HG03460 (cell line): Measurements from ENCODE around the gene MAPK8IP1.

Source experiments
- ATAC-seq: cut with Tn5 transposase; IDR thresholded peaks from one replicate; pipeline ENCODE4 v1.9.1; 2021; ENCODE audit not compliant: unreplicated experiment

The MAPK8IP1 gene

DNA sequence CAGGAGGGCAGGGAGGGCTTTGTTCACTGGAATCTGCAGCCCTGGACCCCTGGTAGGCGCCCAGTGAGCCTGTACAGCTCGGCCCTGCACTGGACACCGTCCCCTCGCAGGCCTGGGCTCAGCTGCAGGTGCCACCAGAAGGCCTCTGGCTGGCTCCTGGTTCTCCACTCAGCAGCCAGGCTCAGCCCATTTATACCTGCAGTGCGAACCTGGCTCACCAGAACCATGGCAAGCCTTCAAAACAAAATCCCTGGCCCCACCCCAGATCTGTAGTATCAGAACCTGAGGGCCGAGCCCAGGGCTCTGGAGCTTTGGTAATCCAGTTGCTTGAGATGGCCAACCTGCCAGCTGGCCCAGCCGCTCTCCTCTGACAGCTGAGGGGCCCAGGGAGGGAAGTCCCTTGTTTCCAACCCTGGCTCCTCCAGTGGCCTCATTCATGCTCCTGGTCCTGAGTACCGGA, 22.5 kb downstream of the MAPK8IP1 start:
- no peak for ATAC-seq

DNA sequence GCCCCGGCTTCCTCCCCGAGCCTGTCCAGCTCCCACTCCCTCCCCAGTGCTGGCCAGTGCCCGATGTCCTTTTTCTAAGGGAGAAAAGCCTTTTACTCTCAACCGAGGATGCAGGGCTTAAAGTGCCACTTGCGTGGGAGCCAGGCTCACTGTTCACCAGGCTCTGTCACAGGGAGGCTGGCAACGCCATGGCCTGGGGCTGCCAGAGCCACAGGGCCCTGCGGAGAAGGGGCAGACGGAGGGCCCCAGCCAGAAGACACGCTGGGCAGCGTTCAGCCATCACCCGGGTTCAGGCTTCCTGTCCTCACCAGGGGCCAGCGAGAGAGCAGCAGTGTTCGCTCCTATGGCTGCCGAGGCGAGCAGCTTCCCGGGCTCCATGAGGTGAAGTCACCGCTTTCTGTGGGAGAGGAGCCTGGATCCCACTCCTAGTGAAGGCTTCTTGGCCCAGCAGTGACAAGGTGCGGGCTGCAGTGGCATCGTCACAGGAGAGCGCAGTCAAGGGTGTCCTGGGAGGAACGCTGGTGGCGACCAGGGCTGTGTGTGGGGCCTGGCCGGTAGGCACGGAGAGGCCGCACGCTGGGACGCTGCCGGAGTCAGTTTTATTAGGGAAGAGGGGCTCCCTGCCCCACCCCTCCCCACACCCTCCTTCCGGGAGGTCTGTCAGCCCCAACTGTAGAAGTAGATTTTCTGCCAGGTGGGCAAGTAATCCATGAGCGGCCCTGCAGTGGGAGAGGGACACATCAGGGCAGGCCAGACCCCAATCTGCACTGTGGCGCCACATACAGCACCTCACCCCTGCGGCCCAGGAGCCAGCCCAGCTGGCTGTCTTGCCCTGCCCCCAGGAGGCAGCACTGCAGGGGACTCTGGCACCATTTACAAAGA, 24.4 kb downstream of the MAPK8IP1 start:
- no peak for ATAC-seq

DNA sequence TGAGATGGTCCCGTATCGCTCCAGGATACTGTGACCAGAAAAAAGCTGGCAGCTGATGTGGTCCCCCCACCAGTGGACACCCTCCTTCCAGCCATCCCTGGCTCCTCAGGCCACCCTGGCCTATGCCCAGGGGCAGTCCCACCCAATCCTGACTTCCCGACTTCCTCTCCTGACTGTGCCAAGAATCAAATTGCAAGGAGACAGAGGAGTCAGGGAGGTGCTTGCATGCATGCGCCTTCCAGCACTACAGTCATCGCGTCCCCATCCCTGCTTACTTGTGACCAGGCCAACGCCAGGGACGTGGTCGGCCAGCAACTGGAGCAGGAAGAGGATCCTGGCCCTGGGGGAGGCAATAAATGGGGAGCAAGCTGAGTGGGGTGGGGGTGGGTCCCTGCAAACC, 25.2 kb downstream of the MAPK8IP1 start:
- no peak for ATAC-seq

DNA sequence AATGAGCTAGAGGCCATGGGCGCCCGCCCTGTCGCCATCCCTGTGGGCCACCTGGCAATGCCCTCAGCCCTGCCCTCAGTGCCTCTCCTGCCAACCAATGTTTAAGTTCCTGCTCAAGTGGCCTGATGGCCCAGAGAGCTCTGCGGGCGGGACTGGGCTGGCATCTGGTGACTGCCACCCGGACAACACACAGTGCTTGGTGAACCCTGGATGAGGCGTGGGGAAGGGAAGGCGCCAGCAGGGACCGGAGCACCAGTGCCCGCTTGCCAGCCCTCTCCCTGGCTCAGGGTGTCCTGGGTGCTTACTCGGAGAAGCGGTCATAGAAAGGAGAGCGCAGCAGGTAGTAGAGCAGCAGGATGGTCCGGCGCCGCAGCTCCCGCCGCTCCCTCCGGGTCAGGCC, 28.1 kb downstream of the MAPK8IP1 start:
- ATAC-seq, result no peak

DNA sequence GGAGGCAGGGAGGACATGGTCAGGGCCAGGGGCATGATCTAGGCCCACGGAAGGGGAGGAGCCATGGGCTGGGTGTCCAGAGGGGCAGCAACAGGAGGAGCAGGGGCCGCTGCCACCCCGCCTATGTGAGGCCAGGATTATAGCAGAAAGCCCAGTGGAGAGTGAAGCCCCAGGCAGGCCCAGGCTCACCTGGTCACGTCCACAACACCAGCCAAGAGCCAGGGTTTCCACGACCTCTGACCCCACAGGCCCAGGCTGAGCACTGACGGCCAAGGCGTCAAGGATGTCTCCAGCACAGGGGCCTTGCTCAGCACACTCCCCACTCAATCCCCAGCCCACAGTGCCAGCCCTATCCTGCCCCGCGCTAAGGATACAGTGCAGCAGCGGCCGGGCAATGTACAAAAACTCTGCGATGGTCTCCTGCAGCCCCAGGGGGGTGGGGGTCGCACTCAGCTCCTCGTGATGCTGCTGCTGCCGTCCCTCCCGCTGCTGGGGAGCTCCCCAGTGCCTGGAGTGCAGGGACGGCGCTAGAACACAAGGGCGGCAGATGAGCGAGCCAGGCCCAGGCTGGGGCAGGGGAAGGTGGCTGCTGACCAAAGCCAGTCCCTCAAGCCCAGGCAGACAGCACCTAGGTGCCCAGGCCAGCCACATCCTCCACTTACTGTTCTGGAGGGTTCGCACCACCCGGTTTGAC, 28.6 kb downstream of the MAPK8IP1 start:
- no peak for ATAC-seq

DNA sequence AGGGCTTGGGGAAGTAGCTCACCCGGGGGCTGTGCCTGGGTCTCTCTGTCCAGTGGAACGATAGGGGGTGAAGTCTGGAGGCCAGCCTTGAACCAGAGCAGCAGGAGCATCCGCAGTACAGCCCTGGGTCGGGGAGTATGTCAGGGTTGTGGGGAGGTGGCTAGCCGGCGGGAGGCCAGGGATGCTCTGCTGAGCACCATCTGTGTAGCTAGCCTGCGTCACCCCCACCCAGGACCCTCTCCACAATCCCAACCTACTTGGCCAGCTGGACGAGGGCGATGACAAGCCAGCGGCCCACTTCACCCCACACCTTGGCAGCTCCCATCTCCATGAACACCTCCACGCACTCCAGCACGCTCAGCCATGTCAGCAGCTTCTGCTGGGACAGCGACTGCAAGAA, 30.0 kb downstream of the MAPK8IP1 start:
- ATAC-seq, result no peak

DNA sequence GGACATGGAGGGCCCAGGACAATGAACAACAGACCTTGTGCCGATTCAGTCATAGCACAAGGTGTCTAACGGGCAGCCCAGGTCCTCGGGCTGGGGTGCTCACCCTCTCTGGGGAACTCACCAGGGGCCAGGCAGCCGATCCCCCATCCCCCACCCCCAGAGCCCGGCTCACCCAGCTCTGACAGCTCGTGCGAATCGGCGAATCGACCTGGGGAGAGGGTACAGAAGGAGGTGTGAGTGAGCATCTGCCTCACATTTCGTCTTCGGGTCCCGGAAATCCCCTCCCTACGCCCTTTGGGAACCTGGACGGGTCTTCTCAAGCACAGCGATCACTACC, 31.8 kb downstream of the MAPK8IP1 start:
- ATAC-seq, result no peak

DNA sequence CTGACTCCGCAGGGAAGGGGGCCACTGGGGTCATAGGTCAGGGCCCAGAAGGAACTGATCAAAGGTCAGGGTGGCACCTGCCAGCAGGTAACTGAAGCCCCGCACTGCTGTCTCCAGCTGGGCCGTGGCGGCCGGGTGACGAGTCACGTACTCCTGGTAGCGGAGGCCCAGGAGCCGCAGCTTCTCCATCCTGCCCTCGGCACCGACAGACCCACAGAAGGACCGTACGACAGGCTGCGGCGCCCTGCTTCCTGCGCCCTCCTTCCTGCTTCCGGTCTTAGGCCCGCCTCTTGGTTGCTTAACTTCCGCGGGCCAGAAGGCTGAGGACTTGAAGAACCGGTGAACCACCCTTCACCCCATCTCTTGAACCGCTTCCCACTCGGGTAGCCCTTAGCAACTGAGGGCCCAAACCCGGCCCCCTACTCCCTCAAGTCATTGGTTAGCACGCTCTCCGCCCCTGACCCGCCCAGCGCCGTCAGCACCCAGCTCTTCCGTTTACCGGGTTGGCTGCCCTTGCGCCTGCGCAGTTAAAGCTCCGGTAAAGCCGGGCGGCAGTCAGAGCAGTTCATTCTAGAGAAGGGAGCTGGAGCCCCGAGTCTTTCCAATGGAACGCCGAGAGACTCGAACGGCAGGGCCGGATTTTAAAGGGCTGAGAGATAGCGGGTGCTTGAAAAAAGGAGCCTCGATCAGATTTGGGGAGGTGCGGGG, 32.3 kb downstream of the MAPK8IP1 start, which contains the start of gene PEX16:
TSS of gene PEX16 (minus strand) at position 255 of the 708 bp plus-strand sequence. CDS start at position 189, 66 bp downstream.
- ATAC-seq, result peak; percentile 86

DNA sequence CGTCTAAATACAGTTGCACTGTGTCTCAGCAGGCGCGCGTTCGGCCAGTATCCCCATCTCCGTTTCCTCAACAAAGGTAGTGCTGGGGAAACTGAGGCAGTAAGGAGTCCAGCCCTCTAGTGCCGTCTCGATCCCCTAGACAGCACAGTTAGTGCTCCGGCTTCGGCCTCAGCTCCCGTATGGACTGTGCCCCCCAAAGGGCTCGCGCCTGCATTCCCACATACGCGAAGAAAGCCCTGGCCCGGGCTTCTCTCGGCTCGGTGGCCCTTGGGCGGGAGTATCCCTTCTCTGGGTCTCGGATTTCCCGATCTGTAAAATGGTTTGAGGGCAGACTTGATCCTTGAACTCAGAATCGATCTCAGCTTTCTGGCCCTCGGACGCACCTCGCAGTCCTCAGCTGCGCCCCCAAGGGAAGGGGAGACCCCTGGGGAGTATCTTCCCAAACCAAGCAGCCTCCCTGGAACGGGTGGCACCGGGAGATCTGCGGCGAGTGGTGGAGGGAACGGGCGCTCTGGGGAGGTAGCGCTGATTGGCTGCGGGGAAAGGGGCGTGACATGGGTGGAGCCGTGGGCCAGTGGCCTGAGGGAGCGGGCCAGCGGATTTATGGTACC, 33.0 kb downstream of the MAPK8IP1 start:
- ATAC-seq, result peak; percentile 36

DNA sequence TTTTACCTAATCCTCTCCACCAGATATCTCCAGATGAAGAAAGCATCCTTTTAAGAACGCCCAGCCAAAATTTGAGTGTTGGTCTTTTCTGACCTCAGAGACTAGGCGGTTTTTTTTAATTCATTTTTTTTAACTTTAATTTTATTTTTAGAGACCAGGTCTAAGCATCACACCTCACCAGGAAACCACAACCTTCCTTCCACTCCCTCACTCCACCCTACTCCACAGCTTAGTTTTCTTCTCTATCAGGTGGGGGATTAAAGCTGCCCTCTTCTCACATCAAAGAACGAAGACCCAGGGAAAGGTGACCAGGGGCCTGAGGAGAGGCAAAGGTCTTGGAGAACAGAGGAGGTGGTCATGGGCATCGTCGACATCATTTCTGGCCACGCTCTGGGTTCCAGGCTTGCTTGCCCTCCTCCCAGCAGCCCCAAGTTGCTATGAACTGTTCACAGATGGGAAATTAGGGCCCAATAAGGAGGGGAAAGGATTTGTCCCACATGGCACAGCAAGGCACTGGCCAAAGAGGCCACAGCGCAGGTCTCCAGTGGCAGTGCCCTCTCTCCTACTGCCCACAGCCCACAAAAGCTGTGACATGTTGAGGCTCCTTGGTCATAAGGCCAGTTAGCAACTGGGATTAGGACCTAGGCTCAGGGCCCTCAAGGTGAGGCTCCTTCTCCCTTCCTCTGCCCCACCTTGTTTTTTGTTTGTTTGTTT, 33.7 kb downstream of the MAPK8IP1 start:
- no peak for ATAC-seq

DNA sequence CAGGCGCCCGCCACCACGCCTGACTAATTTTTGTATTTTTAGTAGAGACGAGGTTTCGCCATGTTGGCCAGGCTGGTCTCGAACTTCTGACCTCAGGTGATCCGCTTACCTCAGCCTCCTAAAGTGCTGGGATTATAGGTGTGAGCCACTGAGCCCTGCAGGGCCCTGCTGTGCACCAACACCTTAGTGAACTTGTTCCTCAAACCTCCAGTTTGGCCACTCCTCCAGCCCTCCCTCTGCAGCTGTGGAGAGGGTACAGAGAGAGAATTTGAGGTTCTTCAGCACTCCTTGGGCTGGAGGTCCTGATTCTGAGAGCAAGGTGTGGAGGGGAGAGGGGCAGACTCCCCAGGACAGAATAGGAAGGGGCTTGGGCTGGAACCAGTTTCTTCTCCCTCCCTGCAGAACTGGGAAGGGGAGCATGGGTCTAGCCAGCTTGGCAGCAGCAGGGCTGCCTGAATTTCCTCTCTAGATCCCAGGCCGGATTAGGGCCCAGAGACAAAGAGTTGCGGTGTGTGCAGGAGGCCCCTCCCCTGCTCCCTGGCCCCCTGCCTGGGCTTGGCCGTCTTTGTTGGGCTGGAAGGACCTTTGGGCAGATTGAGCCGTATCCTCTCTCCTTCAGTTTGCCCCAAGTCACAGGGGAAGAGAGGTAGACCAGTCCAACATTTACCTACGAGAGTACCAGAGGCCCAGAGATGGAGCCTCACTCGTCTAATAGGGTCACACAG, 34.5 kb downstream of the MAPK8IP1 start:
- ATAC-seq, result no peak

DNA sequence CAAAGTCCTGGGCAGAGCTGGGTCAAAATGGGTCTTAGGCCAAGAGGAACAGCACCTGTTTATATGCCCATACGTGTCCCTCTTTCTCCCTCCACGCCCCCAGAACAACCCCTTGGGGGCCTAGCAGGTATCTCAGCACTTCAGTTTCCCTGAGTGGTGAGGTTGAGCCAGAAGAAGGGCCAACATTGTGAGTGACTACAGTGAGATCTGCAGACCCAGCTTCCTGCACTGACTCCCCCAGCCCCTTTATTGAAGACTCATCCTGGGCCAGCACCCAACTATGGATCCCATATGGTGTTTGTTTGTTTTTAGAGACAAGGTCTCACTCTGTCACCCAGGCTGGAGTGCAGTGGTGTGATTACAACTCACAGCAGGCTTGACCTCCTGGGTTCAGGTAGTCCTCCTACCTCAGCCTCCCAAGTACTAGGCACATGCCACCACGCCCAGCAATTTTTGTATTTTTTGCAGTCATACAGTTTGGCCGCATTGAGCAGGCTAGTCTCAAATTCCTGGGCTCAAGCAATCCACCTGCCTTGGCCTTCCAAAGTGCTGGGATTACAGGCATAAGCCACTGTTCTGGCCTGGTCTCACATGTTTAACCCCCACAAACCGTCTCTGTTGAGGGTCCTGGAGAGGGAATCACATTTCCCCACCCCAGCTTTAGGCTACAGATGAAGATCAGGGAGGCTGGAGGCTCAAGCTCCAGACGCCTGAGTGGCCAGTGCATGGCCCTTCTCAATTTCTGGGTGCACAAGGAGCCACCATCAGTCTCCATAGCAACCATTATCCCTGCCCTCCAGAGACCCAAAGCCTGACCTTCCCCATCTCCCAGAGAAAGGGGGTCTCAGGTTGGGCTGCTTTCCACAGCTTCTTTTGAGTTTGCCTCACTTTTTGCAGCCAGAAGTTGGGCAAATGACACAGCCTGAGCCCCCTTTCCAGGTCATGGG, 35.4 kb downstream of the MAPK8IP1 start:
- no peak for ATAC-seq

DNA sequence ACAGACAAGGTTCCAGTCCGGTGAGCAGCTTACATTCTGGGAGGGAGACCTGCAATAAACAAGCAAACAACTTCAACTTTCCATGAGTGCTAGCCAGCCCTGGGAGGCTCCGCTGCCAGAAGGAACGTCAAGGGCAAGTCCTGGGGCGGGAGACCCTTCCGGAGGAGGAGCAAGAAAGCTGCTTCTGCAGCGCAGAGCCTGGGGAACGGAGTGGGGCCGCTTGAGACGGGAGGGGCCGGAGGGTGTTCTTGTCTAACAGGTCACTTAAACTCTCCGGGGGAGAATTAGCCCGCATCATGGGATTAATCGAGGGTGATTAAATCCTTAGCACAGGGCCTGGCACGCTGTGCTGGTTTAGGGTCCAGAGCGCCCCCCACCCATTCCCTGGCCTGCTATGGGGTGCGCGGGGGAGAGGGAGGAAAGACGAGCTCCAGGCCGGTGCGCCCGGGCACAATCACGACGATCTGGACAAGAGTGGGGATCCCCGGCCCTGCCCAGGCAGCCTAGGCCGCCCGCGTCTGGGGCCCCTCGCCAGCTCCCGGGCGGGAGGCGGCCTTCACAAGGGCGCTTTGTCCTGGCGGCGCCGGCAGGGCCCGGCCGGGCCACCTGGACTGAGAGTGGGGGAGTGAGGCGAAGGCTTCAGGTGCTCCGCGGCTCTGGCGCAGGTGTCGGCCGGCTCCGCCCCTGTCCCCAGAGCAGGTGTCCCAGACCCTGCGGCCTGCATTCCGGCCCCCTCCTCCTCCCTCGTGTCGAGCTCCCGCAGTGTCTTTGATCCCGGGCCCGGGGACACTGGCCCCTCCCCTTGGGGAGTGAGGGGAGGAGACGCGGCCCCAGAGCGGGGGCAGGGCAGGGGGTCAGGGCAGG, 36.3 kb downstream of the MAPK8IP1 start:
- ATAC-seq, result no peak

DNA sequence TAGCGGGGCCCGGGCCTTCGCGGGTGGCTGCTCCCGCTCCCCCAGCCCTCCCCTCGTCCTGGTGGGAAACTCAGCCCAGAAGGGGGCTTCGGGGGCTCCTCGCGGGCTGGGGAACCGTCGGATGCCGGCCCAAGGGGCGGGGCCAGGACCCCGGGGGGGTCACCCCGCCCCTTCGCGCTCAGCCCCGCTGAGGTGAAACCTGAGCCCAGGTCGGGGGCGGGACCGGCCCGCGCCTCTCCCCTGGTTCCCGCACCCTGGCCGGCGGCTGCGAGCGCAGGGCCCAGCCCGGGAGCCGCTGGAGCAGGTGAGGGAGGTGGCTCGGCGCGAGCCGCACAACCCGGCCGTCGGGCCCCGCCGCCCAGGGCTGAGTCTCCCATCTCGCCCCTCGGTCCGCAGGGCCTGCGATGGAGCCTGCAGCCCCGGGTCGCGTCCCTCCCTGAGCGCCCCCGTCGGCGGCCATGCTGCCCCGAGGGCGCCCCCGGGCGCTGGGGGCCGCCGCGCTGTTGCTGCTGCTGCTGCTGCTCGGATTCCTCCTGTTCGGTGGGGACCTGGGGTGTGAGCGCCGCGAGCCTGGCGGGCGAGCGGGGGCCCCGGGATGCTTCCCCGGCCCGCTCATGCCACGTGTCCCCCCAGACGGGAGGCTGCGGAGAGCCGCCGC, 37.1 kb downstream of the MAPK8IP1 start, which contains the start of gene LARGE2:
TSS of gene LARGE2 (plus strand) at position 232 of the 658 bp plus-strand sequence. CDS start at position 459, 227 bp downstream.
- no peak for ATAC-seq

DNA sequence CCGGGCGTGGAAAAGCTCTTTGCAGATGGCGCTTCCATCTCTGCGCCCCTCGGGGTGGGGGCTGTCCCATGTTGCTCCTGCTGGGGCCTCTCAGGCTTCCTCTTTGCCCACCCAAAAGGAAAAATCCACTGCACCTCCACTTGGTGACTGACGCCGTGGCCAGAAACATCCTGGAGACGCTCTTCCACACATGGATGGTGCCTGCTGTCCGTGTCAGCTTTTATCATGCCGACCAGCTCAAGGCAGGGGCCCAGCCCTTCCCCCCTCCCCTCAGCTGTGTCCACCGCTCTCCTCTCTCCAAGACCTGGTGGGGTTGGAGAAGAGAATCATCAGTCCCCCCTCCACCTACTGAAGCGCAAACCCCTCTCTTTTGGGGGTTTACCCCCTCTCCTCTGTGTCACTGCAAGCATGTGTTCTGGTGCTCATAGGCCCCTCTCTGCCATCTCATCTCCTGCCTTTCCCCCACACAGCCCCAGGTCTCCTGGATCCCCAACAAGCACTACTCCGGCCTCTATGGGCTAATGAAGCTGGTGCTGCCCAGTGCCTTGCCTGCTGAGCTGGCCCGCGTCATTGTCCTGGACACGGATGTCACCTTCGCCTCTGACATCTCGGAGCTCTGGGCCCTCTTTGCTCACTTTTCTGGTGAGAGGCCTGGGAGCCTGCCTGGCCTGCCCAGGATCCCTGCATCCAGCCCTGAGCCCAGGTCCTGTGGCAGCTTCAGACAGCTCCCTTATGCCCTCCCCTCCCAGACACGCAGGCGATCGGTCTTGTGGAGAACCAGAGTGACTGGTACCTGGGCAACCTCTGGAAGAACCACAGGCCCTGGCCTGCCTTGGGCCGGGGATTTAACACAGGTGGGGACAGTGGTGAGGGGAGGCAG, 38.8 kb downstream of the MAPK8IP1 start:
- no peak for ATAC-seq

DNA sequence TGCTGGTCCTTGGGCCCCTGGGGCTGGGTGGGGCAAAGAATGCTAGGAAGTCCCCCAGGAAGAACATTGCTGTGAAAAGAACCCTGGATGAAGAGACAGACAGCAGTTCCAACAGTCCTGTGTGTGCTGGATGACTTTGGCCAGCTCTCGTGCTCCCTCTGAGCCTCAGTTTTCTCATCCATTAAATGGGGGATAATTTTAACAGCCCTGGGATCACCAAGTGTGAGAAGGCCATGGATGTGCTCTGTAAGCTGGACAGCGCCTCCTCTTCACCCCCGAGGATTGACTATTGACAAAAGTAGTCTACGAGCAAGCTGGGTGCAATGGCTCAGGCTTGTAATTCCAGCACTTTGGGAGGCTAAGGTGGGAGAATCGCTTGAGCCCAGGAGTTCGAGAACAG, 39.5 kb downstream of the MAPK8IP1 start:
- ATAC-seq, result no peak
